Limb (tissue), 2 donors: ENCODE measurements around the gene STARD8.
"Not testable (repeated sequence)": the region's sequence is repeated elsewhere in the genome, so short reads cannot be mapped to it uniquely, and the experiment has no call there.

Experiments
- DNase-seq, 2 donors: peaks; one replicate each; pipeline ENCODE4 v3.0.0-alpha.2; 2016; ENCODE audit errors: extremely low spot score in 2 of 2

STARD8 gene

GRCh38 chrX:68717663-68718442 lies 70.4 kb downstream of the STARD8 start:
- no peak for DNase-seq

GRCh38 chrX:68718443-68718820 lies 71.0 kb downstream of the STARD8 start:
- no peak for DNase-seq

DNA sequence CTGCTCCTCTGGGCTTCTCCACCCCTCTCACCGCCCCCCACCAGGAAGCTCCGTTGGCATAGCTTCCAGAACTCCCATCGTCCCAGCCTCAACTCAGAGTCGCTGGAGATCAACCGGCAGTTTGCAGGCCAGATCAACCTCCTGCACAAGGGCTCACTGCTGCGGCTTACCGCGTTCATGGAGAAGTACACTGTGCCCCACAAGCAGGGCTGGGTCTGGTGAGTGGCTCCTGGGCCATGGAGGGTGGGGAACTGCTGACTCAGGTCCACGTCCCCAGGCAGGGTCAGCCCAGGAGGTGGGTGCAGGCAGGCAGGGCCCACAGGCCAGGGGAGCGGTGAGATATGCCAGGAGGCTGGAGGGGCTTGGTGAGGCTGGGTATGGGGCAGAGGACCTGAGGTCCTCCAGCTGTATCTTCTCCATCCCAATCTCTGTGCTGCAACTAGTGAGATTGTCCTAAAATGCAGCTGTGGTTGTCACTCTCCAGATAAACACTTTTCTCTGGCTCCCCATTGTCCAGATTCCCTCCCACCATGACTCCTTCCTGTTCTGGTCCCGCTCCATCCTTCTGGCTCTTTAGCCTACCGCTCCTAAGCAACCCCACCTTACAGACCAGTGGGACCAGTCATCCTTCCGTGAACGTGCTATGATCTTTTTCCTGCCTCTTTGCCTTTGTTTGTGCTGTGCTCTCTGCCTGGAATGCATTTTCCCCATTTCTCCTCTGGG lies 71.9 kb downstream of the STARD8 start:
- DNase-seq: no peak

GRCh38 chrX:68719904-68720614 lies 72.6 kb downstream of the STARD8 start:
- DNase-seq: no peak

DNA sequence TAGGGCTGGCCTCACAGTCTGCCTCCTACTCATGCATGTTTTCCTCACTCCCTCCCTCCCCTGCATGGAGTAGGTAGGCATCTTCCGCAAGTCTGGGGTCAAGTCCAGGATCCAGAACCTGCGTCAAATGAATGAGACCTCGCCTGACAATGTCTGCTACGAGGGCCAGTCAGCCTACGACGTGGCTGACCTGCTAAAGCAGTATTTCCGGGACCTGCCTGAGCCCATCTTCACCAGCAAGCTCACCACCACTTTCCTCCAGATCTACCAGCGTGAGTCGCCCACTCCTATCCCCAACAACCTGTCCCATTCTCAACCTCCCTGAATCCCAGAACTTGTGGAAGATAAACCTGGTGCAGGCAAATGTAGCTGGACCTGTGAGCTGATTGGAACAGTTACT lies 73.4 kb downstream of the STARD8 start:
- DNase-seq: no peak

GRCh38 chrX:68721546-68721945 lies 74.1 kb downstream of the STARD8 start:
- DNase-seq: no peak

- no peak for DNase-seq
Observed at GRCh38 chrX:68721991-68722860, 74.8 kb downstream of the STARD8 start.

GRCh38 chrX:68723491-68724155 lies 76.2 kb downstream of the STARD8 start:
- DNase-seq: no peak

GRCh38 chrX:68724531-68725020 lies 77.1 kb downstream of the STARD8 start:
- DNase-seq: no peak

DNA sequence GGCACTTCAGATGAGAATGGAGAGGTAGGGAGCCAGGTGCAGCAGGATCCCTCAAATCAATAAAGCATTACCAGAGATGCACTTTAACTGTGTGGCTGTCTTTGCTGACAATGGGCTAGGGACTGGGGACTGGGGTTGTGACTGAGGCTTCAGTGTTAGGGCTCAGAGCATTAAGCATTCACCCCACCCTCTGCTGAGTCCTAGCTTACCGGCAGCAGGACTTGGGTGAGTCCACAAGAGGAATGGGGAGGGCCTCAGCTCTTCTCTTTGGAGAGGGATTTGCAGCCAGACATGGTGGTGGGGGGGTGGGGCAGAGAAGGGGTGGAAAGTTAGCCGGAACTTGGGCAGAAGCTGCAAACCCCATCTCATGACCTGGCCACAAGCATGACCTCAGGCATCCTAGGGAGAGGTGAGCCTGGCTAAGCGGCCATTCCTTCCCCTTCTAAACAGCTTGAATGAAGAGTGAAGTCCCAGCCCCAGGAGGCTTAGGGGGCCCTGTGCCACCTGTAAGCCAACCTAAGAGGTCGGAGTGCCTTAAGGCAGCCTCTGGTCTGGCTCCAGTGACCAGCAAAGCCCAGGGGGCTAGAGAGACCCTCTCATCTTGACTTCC lies 78.4 kb downstream of the STARD8 start:
- no peak for DNase-seq

GRCh38 chrX:68726366-68726765 lies 78.9 kb downstream of the STARD8 start:
- no peak for DNase-seq

DNA sequence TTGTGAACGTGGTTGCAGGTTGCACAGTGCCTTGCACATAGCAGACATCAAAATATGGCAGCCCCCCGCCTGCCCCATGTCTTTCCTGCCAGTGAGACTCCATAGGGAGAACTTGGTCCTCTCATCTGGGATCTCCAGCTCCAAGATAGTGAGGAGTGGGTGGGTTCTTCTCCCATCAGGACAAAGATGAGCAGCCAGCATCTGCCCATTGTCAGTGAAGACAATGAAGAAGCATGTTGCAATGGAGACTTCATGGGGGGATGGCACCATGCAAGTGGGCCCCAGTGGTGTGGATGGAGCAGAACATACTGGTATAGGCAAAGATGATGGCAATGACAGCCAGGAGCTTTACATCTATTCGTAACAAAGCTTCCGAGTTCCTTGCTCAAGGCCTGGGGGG lies 80.2 kb downstream of the STARD8 start:
- no peak for DNase-seq

GRCh38 chrX:68728186-68728585 lies 80.7 kb downstream of the STARD8 start:
- DNase-seq: no peak

GRCh38 chrX:68731254-68731653 lies 83.8 kb downstream of the STARD8 start:
- no peak for DNase-seq

- DNase-seq: peak; percentile 2 to 48
Observed at GRCh38 chrX:68732906-68733493, 85.5 kb downstream of the STARD8 start.

- DNase-seq: no peak
Observed at GRCh38 chrX:68735266-68735665, 87.8 kb downstream of the STARD8 start.

DNA sequence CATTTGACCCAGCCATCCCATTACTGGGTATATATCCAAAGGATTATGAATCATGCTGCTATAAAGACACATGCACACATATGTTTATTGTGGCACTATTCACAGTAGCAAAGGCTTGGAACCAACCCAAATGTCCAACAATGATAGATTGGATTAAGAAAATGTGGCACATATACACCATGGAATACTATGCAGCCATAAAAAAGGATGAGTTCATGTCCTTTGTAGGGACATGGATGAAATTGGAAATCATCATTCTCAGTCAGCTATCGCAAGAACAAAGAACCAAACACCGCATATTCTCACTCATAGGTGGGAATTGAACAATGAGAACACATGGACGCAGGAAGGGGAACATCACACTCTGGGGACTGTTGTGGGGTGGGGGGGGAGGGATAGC lies 94.4 kb downstream of the STARD8 start:
- DNase-seq: not testable (repeated sequence)

GRCh38 chrX:68743754-68744153 lies 96.3 kb downstream of the STARD8 start:
- DNase-seq: no peak

DNA sequence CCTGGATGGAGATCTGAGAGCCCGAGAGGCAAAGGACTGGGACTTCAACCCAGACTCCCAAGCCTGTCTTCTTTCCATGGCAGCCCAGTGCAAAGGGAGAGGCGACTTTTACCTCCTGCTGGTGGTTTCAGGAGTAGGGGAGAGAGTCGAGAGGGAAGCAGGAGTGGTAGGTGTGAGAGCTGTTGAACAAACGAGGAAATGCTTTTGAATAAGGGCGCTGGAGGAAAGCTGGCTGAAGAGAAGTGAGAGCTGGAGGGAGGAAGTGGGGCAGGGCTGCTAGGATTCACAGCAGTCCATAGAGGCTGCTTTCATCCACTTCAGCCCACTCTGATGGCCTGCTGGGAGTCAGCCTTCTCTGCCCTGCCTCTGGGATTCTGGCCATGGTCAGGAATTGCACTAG lies 99.5 kb downstream of the STARD8 start:
- no peak for DNase-seq

DNA sequence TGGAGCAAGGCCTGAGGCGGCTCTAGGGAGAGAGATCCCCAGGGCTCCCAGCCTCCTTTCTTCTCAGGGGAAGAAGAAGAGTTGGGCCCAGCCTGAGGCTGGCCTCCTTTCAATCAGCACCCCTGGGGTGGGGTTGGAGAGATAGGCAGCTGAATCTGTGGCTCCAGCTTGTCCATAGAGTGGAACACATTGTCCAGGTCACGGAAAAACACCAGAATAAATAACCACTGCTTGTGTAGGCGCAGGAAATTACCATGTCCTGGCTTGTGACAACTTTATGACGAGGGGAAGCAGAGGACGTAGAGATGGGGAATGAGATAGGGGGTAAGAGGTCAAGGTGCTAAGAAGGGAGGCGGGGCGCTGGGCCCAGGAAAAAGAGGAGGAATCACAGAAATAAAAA lies 100.6 kb downstream of the STARD8 start:
- no peak for DNase-seq
